ENCODE measurements around the gene REPIN1.

DNA sequence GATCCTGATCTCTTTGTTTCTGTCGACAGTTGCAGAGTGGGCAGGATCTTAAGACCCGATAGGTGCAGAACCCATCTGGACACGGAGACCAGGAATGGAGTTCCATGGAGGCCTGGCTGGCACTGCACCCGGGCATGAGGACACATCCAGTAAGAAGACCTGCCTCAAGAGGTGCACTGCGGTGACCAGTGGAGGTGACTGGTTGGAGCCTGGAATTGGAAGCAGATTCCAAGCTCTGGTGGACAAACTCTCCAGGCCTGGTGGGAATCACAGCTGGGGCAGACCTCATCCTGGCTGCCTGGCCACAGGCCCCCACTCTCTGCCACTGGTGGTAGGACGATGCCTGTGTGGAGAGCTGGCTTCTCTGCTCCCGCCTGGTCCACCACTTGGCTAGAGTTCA is 41.5 kb downstream of the REPIN1 start:
- TF ChIP-seq, protein P1, sequence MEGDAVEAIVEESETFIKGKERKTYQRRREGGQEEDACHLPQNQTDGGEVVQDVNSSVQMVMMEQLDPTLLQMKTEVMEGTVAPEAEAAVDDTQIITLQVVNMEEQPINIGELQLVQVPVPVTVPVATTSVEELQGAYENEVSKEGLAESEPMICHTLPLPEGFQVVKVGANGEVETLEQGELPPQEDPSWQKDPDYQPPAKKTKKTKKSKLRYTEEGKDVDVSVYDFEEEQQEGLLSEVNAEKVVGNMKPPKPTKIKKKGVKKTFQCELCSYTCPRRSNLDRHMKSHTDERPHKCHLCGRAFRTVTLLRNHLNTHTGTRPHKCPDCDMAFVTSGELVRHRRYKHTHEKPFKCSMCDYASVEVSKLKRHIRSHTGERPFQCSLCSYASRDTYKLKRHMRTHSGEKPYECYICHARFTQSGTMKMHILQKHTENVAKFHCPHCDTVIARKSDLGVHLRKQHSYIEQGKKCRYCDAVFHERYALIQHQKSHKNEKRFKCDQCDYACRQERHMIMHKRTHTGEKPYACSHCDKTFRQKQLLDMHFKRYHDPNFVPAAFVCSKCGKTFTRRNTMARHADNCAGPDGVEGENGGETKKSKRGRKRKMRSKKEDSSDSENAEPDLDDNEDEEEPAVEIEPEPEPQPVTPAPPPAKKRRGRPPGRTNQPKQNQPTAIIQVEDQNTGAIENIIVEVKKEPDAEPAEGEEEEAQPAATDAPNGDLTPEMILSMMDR (IDR thresholded peaks at IDR 0.05): no peak
- TF ChIP-seq POLR2A (IDR thresholded peaks at IDR 0.05): no peak
